ENCODE results near the gene VRK3. TPM values are rescaled to one million over a fixed set of nuclear protein-coding genes. Genes with fewer than 3 reads are reported as not detected.

VRK3 gene
- total and polyA plus RNA-seq, 2 of the 4 experiments (the other 2 are of a cell fraction), result 28.7 to 35.8 TPM

- H3K4me1 ChIP-seq (ENCODE audit: control insufficient read depth, insufficient read depth, low read length), result no peaks in the 10 kb centered on the region
- peaks cover 15% of the 10 kb centered on the region; the same call in 1 of the 2 replicates for H4K20me1 ChIP-seq (ENCODE audit: insufficient read depth, low read length)
- no peak overlapping the region for H3K27ac ChIP-seq (ENCODE audit: insufficient read depth, low read length)
- no peaks in the 10 kb centered on the region for H3K27me3 ChIP-seq (ENCODE audit: control insufficient read depth, insufficient read depth, low read length)
- H4K5ac ChIP-seq (ENCODE audit: low read depth, low read length), result no peak overlapping the region
- no peak overlapping the region for H3K23ac ChIP-seq (ENCODE audit: low read depth, low read length)
- H2BK120ac ChIP-seq (ENCODE audit: low read depth, low read length), result no peak overlapping the region
- ChIA-PET CTCF (no interaction called here), POLR2A (ENCODE audit: unreplicated experiment) (interaction anchor here (1.0 kb wide), 1 partner anchor 28 kb away, joined by 3 read pairs; no protein-coding TSS in a partner anchor)
- no peak overlapping the region for H3K9ac ChIP-seq (ENCODE audit: low read depth, low read length)
- H4K91ac ChIP-seq (ENCODE audit: insufficient read depth, low read depth, low read length), result no peak overlapping the region
- in situ Hi-C loops (cut with MboI; ENCODE audit: low sequenced_read_pairs) (no loop called here), dilution Hi-C loops (cut with HindIII; ENCODE audit: low sequenced_read_pairs, unreplicated experiment) (no loop called here), intact Hi-C loops (cut with micrococcal nuclease) (no loop called here)
- no peak overlapping the region for H2BK15ac ChIP-seq (ENCODE audit: low read depth, low read length)
- no peak overlapping the region for H3K56ac ChIP-seq (ENCODE audit: extremely low read depth, insufficient read depth, low read length)
- no peak overlapping the region for H2AFZ ChIP-seq (replicated peaks; ENCODE audit: low read length, poor library complexity)
- no peak overlapping the region for H3K14ac ChIP-seq (replicated peaks; ENCODE audit: low read depth, low read length)
- H2AK5ac ChIP-seq (ENCODE audit: low read depth, low read length), result no peak overlapping the region
- no TSS peak for BruUV-seq (replicated peaks)
- peaks cover 40 to 68% of the 10 kb centered on the region in 2 experiments for H3K79me1 ChIP-seq (ENCODE audit: low read depth in 1 of 2, low read length in 2 of 2)
- peaks cover 10% of the 10 kb centered on the region for H3K36me3 ChIP-seq (ENCODE audit: control insufficient read depth, insufficient read depth, low read length)
- ATAC-seq (ENCODE audit: low read depth) (no peak), DNase-seq (no peak)
- no peak overlapping the region for H3K4me3 ChIP-seq (ENCODE audit: insufficient read depth, low read depth, low read length)
- WGBS, 2 experiments (ENCODE audit: extremely low coverage in 2 of 2, insufficient read length in 1 of 2), result 96% methylated on average over 4 of the region's 7 CpGs; no CpG with 5 or more reads in 1 of the 2 experiments
- H3K9me3 ChIP-seq (ENCODE audit: control insufficient read depth, insufficient read depth, low read length), result no peaks in the 10 kb centered on the region
- H3K9me1 ChIP-seq (ENCODE audit: insufficient read depth, low read length), result no peaks in the 10 kb centered on the region; the same call in 1 of the 2 replicates
- no peak overlapping the region for H3K4me2 ChIP-seq (ENCODE audit: low read depth, low read length)
- no peak overlapping the region for H2BK5ac ChIP-seq (ENCODE audit: low read depth, low read length, poor library complexity, severe bottlenecking)
- H2AK9ac ChIP-seq (replicated peaks; ENCODE audit: low read depth, low read length, poor library complexity), result no peak overlapping the region
- H3K4ac ChIP-seq (ENCODE audit: low read depth, low read length), result no peak overlapping the region
- TF ChIP-seq MAZ (IDR thresholded peaks at IDR 0.05; ENCODE audit: borderline replicate concordance, low read depth, low read length) (no peak), NFE2L2 (IDR thresholded peaks at IDR 0.05; ENCODE audit: low read depth, low read length) (no peak), RCOR1 (IDR thresholded peaks at IDR 0.05; ENCODE audit: insufficient replicate concordance, low read length) (no peak), POLR2A (IDR thresholded peaks at IDR 0.05; ENCODE audit: low read depth, low read length) (no peak)
- TF ChIP-seq, protein P1, sequence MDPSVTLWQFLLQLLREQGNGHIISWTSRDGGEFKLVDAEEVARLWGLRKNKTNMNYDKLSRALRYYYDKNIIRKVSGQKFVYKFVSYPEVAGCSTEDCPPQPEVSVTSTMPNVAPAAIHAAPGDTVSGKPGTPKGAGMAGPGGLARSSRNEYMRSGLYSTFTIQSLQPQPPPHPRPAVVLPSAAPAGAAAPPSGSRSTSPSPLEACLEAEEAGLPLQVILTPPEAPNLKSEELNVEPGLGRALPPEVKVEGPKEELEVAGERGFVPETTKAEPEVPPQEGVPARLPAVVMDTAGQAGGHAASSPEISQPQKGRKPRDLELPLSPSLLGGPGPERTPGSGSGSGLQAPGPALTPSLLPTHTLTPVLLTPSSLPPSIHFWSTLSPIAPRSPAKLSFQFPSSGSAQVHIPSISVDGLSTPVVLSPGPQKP (IDR thresholded peaks at IDR 0.05; ENCODE audit: borderline replicate concordance, low read depth, low read length), result no peak
- H4K8ac ChIP-seq (ENCODE audit: low read depth in 2 of 2, low read length in 2 of 2), result no peak overlapping the region
- no peak overlapping the region for H2BK20ac ChIP-seq (ENCODE audit: low read depth, low read length)
- no peak overlapping the region for H3K18ac ChIP-seq (ENCODE audit: low read depth, low read length)
Measured at GRCh38 chr19:50022823-50023222, 2.3 kb downstream of the VRK3 start.

Measured in IMR-90 (cell line).